Measurements from ENCODE around the gene EIF3D.

The EIF3D gene

GRCh38 chr22:36480941-36481392 lies 48.0 kb downstream of the EIF3D start:
- Histone ChIP-seq H3K79me2 (ENCODE audit: control insufficient read depth, low read length) (peaks cover 32% of the 10 kb centered on the region), H4K20me1 (ENCODE audit: control insufficient read depth, insufficient read depth, low read depth, low read length) (no peaks in the 10 kb centered on the region), H3K9me3 (ENCODE audit: control insufficient read depth, insufficient read depth, low read length) (no peaks in the 10 kb centered on the region), H3K27ac (ENCODE audit: low read depth, low read length) (peak overlapping the region; percentile 91), H3K4me2 (ENCODE audit: low read length) (peak overlapping the region; percentile 74), H3K9me2 (replicated peaks; ENCODE audit: control insufficient read depth, low read length) (no peaks in the 10 kb centered on the region), H3F3A (ENCODE audit: control insufficient read depth, insufficient read depth) (peaks cover 13% of the 10 kb centered on the region), H3K36me3 (ENCODE audit: control insufficient read depth, low read length) (peaks cover 47% of the 10 kb centered on the region), H3K4me3 (ENCODE audit: low read length) (peak overlapping the region; percentile 88), H3K27me3 (ENCODE audit: control insufficient read depth, low read length) (no peaks in the 10 kb centered on the region), H3K4me1 (ENCODE audit: control insufficient read depth, low read length) (peaks cover 18% of the 10 kb centered on the region)
- TF ChIP-seq EZH2phosphoT487 (IDR thresholded peaks at IDR 0.05; ENCODE audit: borderline replicate concordance, low read length) (no peak), CTCF (IDR thresholded peaks at IDR 0.05; ENCODE audit: low read depth, low read length, poor library complexity, severe bottlenecking) (no peak)

- Histone ChIP-seq H3K4me1 (ENCODE audit: control insufficient read depth, low read length) (peaks cover 18% of the 10 kb centered on the region), H3K27ac (ENCODE audit: low read depth, low read length) (no peak overlapping the region), H3K27me3 (ENCODE audit: control insufficient read depth, low read length) (no peaks in the 10 kb centered on the region), H3K9me2 (replicated peaks; ENCODE audit: control insufficient read depth, low read length) (no peaks in the 10 kb centered on the region), H3F3A (ENCODE audit: control insufficient read depth, insufficient read depth) (peaks cover 6% of the 10 kb centered on the region; the same call in 1 of the 2 replicates), H3K36me3 (ENCODE audit: control insufficient read depth, low read length) (peaks cover 66% of the 10 kb centered on the region), H3K9me3 (ENCODE audit: control insufficient read depth, insufficient read depth, low read length) (no peaks in the 10 kb centered on the region), H3K4me3 (ENCODE audit: low read length) (no peak overlapping the region), H3K4me2 (ENCODE audit: low read length) (no peak overlapping the region), H4K20me1 (ENCODE audit: control insufficient read depth, insufficient read depth, low read depth, low read length) (no peaks in the 10 kb centered on the region), H3K79me2 (ENCODE audit: control insufficient read depth, low read length) (peaks cover 32% of the 10 kb centered on the region)
- no peak for TF ChIP-seq EZH2phosphoT487 (IDR thresholded peaks at IDR 0.05; ENCODE audit: borderline replicate concordance, low read length)
- TF ChIP-seq CTCF (IDR thresholded peaks at IDR 0.05; ENCODE audit: low read depth, low read length, poor library complexity, severe bottlenecking), result no peak
These were observed 50.0 kb downstream of the EIF3D start for GRCh38 chr22:36478966-36479365.

- no peak overlapping the region for H3K4me2 ChIP-seq (ENCODE audit: low read length)
- no peak overlapping the region for H3K27ac ChIP-seq (ENCODE audit: low read depth, low read length)
- TF ChIP-seq CTCF (IDR thresholded peaks at IDR 0.05; ENCODE audit: low read depth, low read length, poor library complexity, severe bottlenecking) (no peak), EZH2phosphoT487 (IDR thresholded peaks at IDR 0.05; ENCODE audit: borderline replicate concordance, low read length) (no peak)
- H4K20me1 ChIP-seq (ENCODE audit: control insufficient read depth, insufficient read depth, low read depth, low read length), result no peaks in the 10 kb centered on the region
- no peaks in the 10 kb centered on the region for H3K9me3 ChIP-seq (ENCODE audit: control insufficient read depth, insufficient read depth, low read length)
- no peaks in the 10 kb centered on the region for H3K9me2 ChIP-seq (replicated peaks; ENCODE audit: control insufficient read depth, low read length)
- peaks cover 8% of the 10 kb centered on the region for H3K4me1 ChIP-seq (ENCODE audit: control insufficient read depth, low read length)
- H3K27me3 ChIP-seq (ENCODE audit: control insufficient read depth, low read length), result no peaks in the 10 kb centered on the region
- H3K79me2 ChIP-seq (ENCODE audit: control insufficient read depth, low read length), result peaks cover 21% of the 10 kb centered on the region
- H3K36me3 ChIP-seq (ENCODE audit: control insufficient read depth, low read length), result peaks cover 88% of the 10 kb centered on the region
- H3K4me3 ChIP-seq (ENCODE audit: low read length), result no peak overlapping the region
- H3F3A ChIP-seq (ENCODE audit: control insufficient read depth, insufficient read depth), result no peaks in the 10 kb centered on the region
These were observed 53.6 kb downstream of the EIF3D start for GRCh38 chr22:36475341-36475740.
